Adrenal gland (tissue), 12 donors: Measurements from ENCODE around the gene LEAP2. TPM values are rescaled to one million over a fixed set of nuclear protein-coding genes. Genes with fewer than 3 reads are reported as not detected.

ENCODE experiments used
- DNase-seq, 7 donors: peaks; one replicate each; pipeline ENCODE4 v3.0.0-alpha.2; 2019 to 2020
- H3K27ac ChIP-seq, 5 donors: fragments of 200-600 bp; sonication (generic) in 4 of 5; 1 replicate in 3 of 5; 2 replicates in 2 of 5; pipeline versions ENCODE4 v1.5.1 to v1.8.0; 2016 to 2020; ENCODE audit warnings: mild to moderate bottlenecking in 1 of 5
- H3K27me3 ChIP-seq: fragments of 200-600 bp; 2 replicates; pipeline ENCODE4 v1.8.0; 2021
- H3K36me3 ChIP-seq, 2 donors: fragments of 200-600 bp; replicated peaks in 1 of 2; 1 replicate in 1 of 2; 2 replicates in 1 of 2; pipeline versions ENCODE4 v1.5.1 to v1.8.0; 2018 to 2022
- H3K4me1 ChIP-seq, 2 donors: fragments of 200-600 bp; replicated peaks in 1 of 2; 1 replicate in 1 of 2; 2 replicates in 1 of 2; pipeline versions ENCODE4 v1.5.1 to v1.8.0; 2018 to 2021
- H3K4me3 ChIP-seq, 4 donors: fragments of 200-600 bp; sonication (generic) in 3 of 4; one replicate each; pipeline ENCODE4 v1.5.1; 2016 to 2018
- H3K9me3 ChIP-seq, 3 donors: fragments of 200-600 bp; sonication (generic) in 1 of 3; replicated peaks in 1 of 3; 1 replicate in 2 of 3; 2 replicates in 1 of 3; pipeline versions ENCODE4 v1.5.1 to v1.8.0; 2016 to 2021
- CTCF ChIP-seq, 6 experiments: fragments of 450-650 bp in 4 of 6; fragments of 200-600 bp in 2 of 6; sonication (generic) in 1 of 6; IDR thresholded peaks; 1 replicate in 5 of 6; 2 replicates in 1 of 6; pipeline versions ENCODE4 v1.5.1 to v1.8.0; 2016 to 2021; ENCODE audit warnings: antibody characterized with exemption in 6 of 6, mild to moderate bottlenecking in 2 of 6, moderate library complexity in 1 of 6
- POLR2A ChIP-seq, 2 donors: fragments of 450-650 bp; IDR thresholded peaks; one replicate each; pipeline ENCODE4 v1.6.1; 2017; ENCODE audit warnings: antibody characterized with exemption in 2 of 2, mild to moderate bottlenecking in 2 of 2, moderate library complexity in 1 of 2
- WGBS, 4 donors: extraction: QIAGEN DNeasy Blood & Tissue Kit in 2 of 4; methylation state at CpG; one replicate each; pipeline versions ENCODE4 v1.1.5 to v1.1.7; 2013 to 2017; 5-methylcytosine and 5-hydroxymethylcytosine counted together
- intact Hi-C, 2 donors: fragments of 100-400 bp; cut with DNase I; formaldehyde crosslinking; loops; one replicate each; pipeline versions ENCODE4 v1.14.1 to v1.15.0; 2022 to 2023
- polyA plus RNA-seq, 3 donors: library from polyadenylated mRNA; stranded (reverse); fragments of 200-250 nt in 2 of 3; fragments of 350-450 nt in 1 of 3; fragmentation: Illumina TruSeq in 1 of 3; extraction: RNeasy Lipid Tissue Mini Kit (QIAGEN cat#74804) in 1 of 3; gene quantifications; one replicate each; pipeline ENCODE4 v1.2.3, GENCODE V29; 2013 to 2014
- total RNA-seq, 9 donors: library from RNA; depleted of rRNA in 4 of 9; stranded (reverse); fragments of >200 nt in 4 of 9; fragments of 120-200 nt in 1 of 9; fragmentation: NEBNext Ultra II Directional in 1 of 9; extraction: Animal tissue kit (Norgen Biotek cat#: 25700) in 1 of 9; gene quantifications; one replicate each; pipeline versions ENCODE4 v1.1.0 to v1.2.4, GENCODE V29; 2013 to 2023
- donor health status: healthy with polysubstance abuse.
- donor health status: Bipolar disorder and iron deficiency.
- donor health status: DM: yes; HTN: yes; CAD: no.
- donor health status: DM: no; HTN: no; CAD: no.
- donor health status: DM: no; HTN: no; CAD: no.
- donor health status: DM: yes; HTN: yes; CAD: no.

Gene LEAP2
- total and polyA plus RNA-seq, 12 donors: 0.39 to 3.1 (median 1.3) TPM; not detected in 2

DNA sequence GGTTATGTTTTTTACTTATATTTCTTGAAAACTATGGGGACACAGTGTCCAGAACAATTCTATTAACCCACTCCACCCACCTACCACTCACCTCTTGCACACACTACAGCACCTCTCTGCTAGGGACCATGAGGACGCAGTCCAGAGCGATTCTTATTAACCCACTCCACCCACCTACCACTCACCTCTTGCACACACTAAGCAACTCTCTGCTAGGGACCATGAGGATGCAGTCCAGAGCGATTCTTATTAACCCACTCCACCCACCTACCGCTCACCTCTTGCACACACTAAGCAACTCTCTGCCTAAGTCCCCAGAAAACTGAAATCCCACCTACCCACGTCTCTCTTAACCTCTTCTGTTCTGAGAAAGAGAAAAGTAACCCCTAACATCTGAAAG lies 40.9 kb upstream of the LEAP2 start:
- peaks cover 6 to 7% of the 10 kb centered on the region in 2 donors for H3K4me1 ChIP-seq
- H3K27ac ChIP-seq: no peak overlapping the region
- TF ChIP-seq CTCF (IDR thresholded peaks at IDR 0.05) (no peak), POLR2A (IDR thresholded peaks at IDR 0.05) (no peak)
- intact Hi-C loops: loop anchor here in 1 of 2 donors (5.0 kb wide), 1 partner anchor 35 kb away; the partner anchor contains the start of genes GDF9 and UQCRQ
- 85 to 95% (median 88%) methylated on average over 5 of the region's 5 CpGs for WGBS, 4 donors
- H3K9me3 ChIP-seq: no peaks in the 10 kb centered on the region
- H3K4me3 ChIP-seq: no peak overlapping the region
- H3K36me3 ChIP-seq: no peaks in the 10 kb centered on the region
- DNase-seq: no peak
- no peaks in the 10 kb centered on the region for H3K27me3 ChIP-seq

- intact Hi-C loops: loop anchor here in 1 of 2 donors (5.0 kb wide), 1 partner anchor 33 kb away; the partner anchor contains the start of genes GDF9 and UQCRQ
- no peak overlapping the region for H3K4me3 ChIP-seq
- no peak for DNase-seq
- WGBS, 4 donors: 91 to 100% (median 97%) methylated on average over 3 of the region's 3 CpGs
- H3K36me3 ChIP-seq: no peaks in the 10 kb centered on the region
- no peak overlapping the region for H3K27ac ChIP-seq
- H3K27me3 ChIP-seq: no peaks in the 10 kb centered on the region
- peaks cover 6 to 7% of the 10 kb centered on the region in 2 donors for H3K4me1 ChIP-seq
- TF ChIP-seq POLR2A (IDR thresholded peaks at IDR 0.05) (no peak), CTCF (IDR thresholded peaks at IDR 0.05) (no peak)
- no peaks in the 10 kb centered on the region for H3K9me3 ChIP-seq
Observed at GRCh38 chr5:132834057-132834456, 39.4 kb upstream of the LEAP2 start.

DNA sequence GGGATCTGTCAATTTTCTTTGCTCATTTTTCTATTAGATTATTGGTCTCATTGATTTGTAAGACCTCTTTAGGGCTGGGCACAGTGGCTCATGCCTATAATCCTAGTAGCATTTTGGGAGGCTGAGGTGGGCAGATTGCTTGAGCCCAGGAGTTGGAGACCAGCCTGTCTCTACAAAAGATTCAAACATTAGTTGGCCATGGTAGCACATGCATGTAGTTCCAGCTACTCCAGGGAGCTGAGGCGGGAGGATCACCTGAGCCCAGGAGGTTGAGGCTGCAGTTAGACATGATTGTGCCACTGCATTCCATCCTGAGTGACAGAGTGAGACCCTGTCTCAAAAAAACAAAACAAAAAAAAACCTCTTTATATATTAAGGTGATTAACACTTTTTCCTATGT lies 36.6 kb upstream of the LEAP2 start:
- H3K9me3 ChIP-seq: no peaks in the 10 kb centered on the region
- intact Hi-C loops: no loop called here
- no peaks in the 10 kb centered on the region for H3K27me3 ChIP-seq
- H3K36me3 ChIP-seq: no peaks in the 10 kb centered on the region
- WGBS, 4 donors: 70 to 97% (median 90%) methylated on average over 1 of the region's 1 CpG
- H3K4me1 ChIP-seq: no peaks in the 10 kb centered on the region
- no peak for TF ChIP-seq CTCF (IDR thresholded peaks at IDR 0.05)
- TF ChIP-seq POLR2A (IDR thresholded peaks at IDR 0.05): no peak
- no peak overlapping the region for H3K4me3 ChIP-seq
- H3K27ac ChIP-seq: no peak overlapping the region
- no peak for DNase-seq

- no peaks in the 10 kb centered on the region for H3K27me3 ChIP-seq
- H3K4me3 ChIP-seq: no peak overlapping the region
- H3K36me3 ChIP-seq: no peaks in the 10 kb centered on the region
- 74 to 100% (median 84%) methylated on average over 2 of the region's 2 CpGs for WGBS, 4 donors
- intact Hi-C loops: no loop called here
- no peak for TF ChIP-seq POLR2A (IDR thresholded peaks at IDR 0.05)
- no peak for TF ChIP-seq CTCF (IDR thresholded peaks at IDR 0.05)
- DNase-seq: no peak
- no peaks in the 10 kb centered on the region for H3K4me1 ChIP-seq
- H3K27ac ChIP-seq: no peak overlapping the region
- H3K9me3 ChIP-seq: no peaks in the 10 kb centered on the region
Observed at GRCh38 chr5:132837868-132838267, 35.6 kb upstream of the LEAP2 start.
